Measurements from ENCODE around the gene SCN1B.
"Not testable (repeated sequence)": the region's sequence is repeated elsewhere in the genome, so short reads cannot be mapped to it uniquely, and the experiment has no call there.

The SCN1B gene

DNA sequence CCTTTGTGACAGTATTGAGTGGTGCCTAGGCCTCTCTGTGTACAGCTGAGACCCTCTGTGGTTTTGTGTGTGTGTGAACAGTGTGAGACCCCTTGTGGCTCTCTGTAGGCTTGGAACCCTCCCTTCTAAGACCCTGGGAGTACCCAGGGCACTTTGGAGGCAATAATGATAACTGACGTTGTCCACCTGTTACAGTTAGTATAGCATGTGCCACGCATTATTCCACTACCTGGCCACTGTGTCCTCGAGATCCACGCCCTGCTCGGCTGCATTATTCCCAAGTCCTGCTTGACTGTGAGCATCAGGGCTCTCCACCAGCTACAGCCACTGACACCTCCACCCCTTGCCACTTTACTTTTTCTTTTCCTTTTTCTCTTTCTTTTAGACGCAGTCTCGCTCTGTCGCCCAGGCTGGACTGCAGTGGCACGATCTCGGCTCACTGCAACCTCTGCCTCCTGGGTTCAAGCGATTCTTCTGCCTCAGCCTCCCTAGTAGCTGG is 28.2 kb upstream of the SCN1B start:
- peak overlapping the region; percentile 87 for H3K4me2 ChIP-seq (ENCODE audit: low read depth, low read length, poor library complexity, severe bottlenecking)
- H3F3A ChIP-seq (ENCODE audit: low read depth), result 0 out of 2 replicates have a peak, but pooled peaks cover 6% of the 10 kb centered on the region
- H3K36me3 ChIP-seq (ENCODE audit: insufficient read depth, low read length), result no peaks in the 10 kb centered on the region; the same call in 1 of the 2 replicates
- TF ChIP-seq, protein P1, sequence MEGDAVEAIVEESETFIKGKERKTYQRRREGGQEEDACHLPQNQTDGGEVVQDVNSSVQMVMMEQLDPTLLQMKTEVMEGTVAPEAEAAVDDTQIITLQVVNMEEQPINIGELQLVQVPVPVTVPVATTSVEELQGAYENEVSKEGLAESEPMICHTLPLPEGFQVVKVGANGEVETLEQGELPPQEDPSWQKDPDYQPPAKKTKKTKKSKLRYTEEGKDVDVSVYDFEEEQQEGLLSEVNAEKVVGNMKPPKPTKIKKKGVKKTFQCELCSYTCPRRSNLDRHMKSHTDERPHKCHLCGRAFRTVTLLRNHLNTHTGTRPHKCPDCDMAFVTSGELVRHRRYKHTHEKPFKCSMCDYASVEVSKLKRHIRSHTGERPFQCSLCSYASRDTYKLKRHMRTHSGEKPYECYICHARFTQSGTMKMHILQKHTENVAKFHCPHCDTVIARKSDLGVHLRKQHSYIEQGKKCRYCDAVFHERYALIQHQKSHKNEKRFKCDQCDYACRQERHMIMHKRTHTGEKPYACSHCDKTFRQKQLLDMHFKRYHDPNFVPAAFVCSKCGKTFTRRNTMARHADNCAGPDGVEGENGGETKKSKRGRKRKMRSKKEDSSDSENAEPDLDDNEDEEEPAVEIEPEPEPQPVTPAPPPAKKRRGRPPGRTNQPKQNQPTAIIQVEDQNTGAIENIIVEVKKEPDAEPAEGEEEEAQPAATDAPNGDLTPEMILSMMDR (conservative IDR thresholded peaks at IDR 0.05; ENCODE audit: low read length), result no peak
- no peak for TF ChIP-seq EZH2phosphoT487 (IDR thresholded peaks at IDR 0.05; ENCODE audit: borderline replicate concordance)
- H3K27me3 ChIP-seq (ENCODE audit: insufficient read depth, low read length, poor library complexity, severe bottlenecking), result no peaks in the 10 kb centered on the region
- H3K4me1 ChIP-seq (ENCODE audit: insufficient read depth, low read length, poor library complexity, severe bottlenecking), result peaks cover 37% of the 10 kb centered on the region
- H3K9me2 ChIP-seq (replicated peaks; ENCODE audit: low read depth, low read length), result no peaks in the 10 kb centered on the region
- no peak overlapping the region for H2AFZ ChIP-seq (ENCODE audit: low read length)
- peak overlapping the region; percentile 95 for H3K9ac ChIP-seq (ENCODE audit: low read depth, low read length, poor library complexity, severe bottlenecking)
- peaks cover 57% of the 10 kb centered on the region for H4K20me1 ChIP-seq (ENCODE audit: insufficient read depth, low read length, poor library complexity, severe bottlenecking)
- peak overlapping the region; percentile 79 for H3K4me3 ChIP-seq (ENCODE audit: low read length, poor library complexity, severe bottlenecking)
- peaks cover 77% of the 10 kb centered on the region for H3K79me2 ChIP-seq (ENCODE audit: insufficient read depth, low read length)
- no peaks in the 10 kb centered on the region for H3K9me3 ChIP-seq (ENCODE audit: insufficient read depth, low read depth, low read length)

GRCh38 chr19:35004517-35005255 is 25.6 kb upstream of the SCN1B start:
- Histone ChIP-seq H3K36me3 (ENCODE audit: insufficient read depth, low read length) (peaks cover 7% of the 10 kb centered on the region; the same call in 1 of the 2 replicates), H3K4me3 (ENCODE audit: low read length, poor library complexity, severe bottlenecking) (peak overlapping the region; percentile 24), H3K4me1 (ENCODE audit: insufficient read depth, low read length, poor library complexity, severe bottlenecking) (peaks cover 23% of the 10 kb centered on the region), H3K9ac (ENCODE audit: low read depth, low read length, poor library complexity, severe bottlenecking) (no peak overlapping the region), H3K9me3 (ENCODE audit: insufficient read depth, low read depth, low read length) (no peaks in the 10 kb centered on the region), H3K27me3 (ENCODE audit: insufficient read depth, low read length, poor library complexity, severe bottlenecking) (no peaks in the 10 kb centered on the region), H3K4me2 (ENCODE audit: low read depth, low read length, poor library complexity, severe bottlenecking) (peak overlapping the region; percentile 87), H4K20me1 (ENCODE audit: insufficient read depth, low read length, poor library complexity, severe bottlenecking) (peaks cover 60% of the 10 kb centered on the region), H3K9me2 (replicated peaks; ENCODE audit: low read depth, low read length) (no peaks in the 10 kb centered on the region), H2AFZ (ENCODE audit: low read length) (no peak overlapping the region), H3K79me2 (ENCODE audit: insufficient read depth, low read length) (peaks cover 70% of the 10 kb centered on the region), H3F3A (ENCODE audit: low read depth) (0 out of 2 replicates have a peak, but pooled peaks cover 6% of the 10 kb centered on the region)
- TF ChIP-seq EZH2phosphoT487 (IDR thresholded peaks at IDR 0.05; ENCODE audit: borderline replicate concordance), result no peak
- TF ChIP-seq, protein P1 (conservative IDR thresholded peaks at IDR 0.05; ENCODE audit: low read length), result no peak

GRCh38 chr19:35005256-35005977 is 24.9 kb upstream of the SCN1B start:
- Histone ChIP-seq H2AFZ (ENCODE audit: low read length) (no peak overlapping the region), H3F3A (ENCODE audit: low read depth) (0 out of 2 replicates have a peak, but pooled peaks cover 6% of the 10 kb centered on the region), H3K79me2 (ENCODE audit: insufficient read depth, low read length) (peaks cover 66% of the 10 kb centered on the region), H3K36me3 (ENCODE audit: insufficient read depth, low read length) (peaks cover 15% of the 10 kb centered on the region; the same call in 1 of the 2 replicates), H3K4me2 (ENCODE audit: low read depth, low read length, poor library complexity, severe bottlenecking) (no peak overlapping the region), H3K9ac (ENCODE audit: low read depth, low read length, poor library complexity, severe bottlenecking) (no peak overlapping the region), H3K9me2 (replicated peaks; ENCODE audit: low read depth, low read length) (no peaks in the 10 kb centered on the region), H3K4me3 (ENCODE audit: low read length, poor library complexity, severe bottlenecking) (no peak overlapping the region), H4K20me1 (ENCODE audit: insufficient read depth, low read length, poor library complexity, severe bottlenecking) (peaks cover 60% of the 10 kb centered on the region), H3K9me3 (ENCODE audit: insufficient read depth, low read depth, low read length) (no peaks in the 10 kb centered on the region), H3K4me1 (ENCODE audit: insufficient read depth, low read length, poor library complexity, severe bottlenecking) (peaks cover 20% of the 10 kb centered on the region), H3K27me3 (ENCODE audit: insufficient read depth, low read length, poor library complexity, severe bottlenecking) (no peaks in the 10 kb centered on the region)
- no peak for TF ChIP-seq EZH2phosphoT487 (IDR thresholded peaks at IDR 0.05; ENCODE audit: borderline replicate concordance)
- TF ChIP-seq, protein P1 (conservative IDR thresholded peaks at IDR 0.05; ENCODE audit: low read length), result no peak

DNA sequence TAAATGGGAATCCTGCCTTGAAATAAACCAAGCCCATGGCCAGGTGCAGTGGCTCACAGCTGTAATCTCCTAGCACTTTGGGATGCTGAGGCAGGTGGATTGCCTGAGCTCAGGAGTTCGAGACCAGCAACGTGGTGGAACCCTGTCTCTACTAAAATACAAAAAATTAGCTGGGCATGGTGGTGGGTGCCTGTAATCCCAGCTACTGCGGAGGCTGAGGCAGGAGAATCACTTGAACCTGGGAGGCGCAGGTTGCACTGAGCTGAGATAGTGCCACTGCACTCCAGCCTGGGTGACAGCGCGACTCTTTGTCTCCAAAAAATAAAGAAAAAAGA is 24.3 kb upstream of the SCN1B start:
- H3K4me2 ChIP-seq (ENCODE audit: low read depth, low read length, poor library complexity, severe bottlenecking); H3K9me2 ChIP-seq (replicated peaks; ENCODE audit: low read depth, low read length); H2AFZ ChIP-seq (ENCODE audit: low read length); H3K27me3 ChIP-seq (ENCODE audit: insufficient read depth, low read length, poor library complexity, severe bottlenecking); H3K9me3 ChIP-seq (ENCODE audit: insufficient read depth, low read depth, low read length); H3K9ac ChIP-seq (ENCODE audit: low read depth, low read length, poor library complexity, severe bottlenecking); H3F3A ChIP-seq (ENCODE audit: low read depth); H3K4me3 ChIP-seq (ENCODE audit: low read length, poor library complexity, severe bottlenecking): not testable (repeated sequence)
- peaks cover 61% of the 10 kb centered on the region for H3K79me2 ChIP-seq (ENCODE audit: insufficient read depth, low read length)
- H3K36me3 ChIP-seq (ENCODE audit: insufficient read depth, low read length), result peaks cover 20% of the 10 kb centered on the region; the same call in 1 of the 2 replicates
- peaks cover 56% of the 10 kb centered on the region for H4K20me1 ChIP-seq (ENCODE audit: insufficient read depth, low read length, poor library complexity, severe bottlenecking)
- peaks cover 20% of the 10 kb centered on the region for H3K4me1 ChIP-seq (ENCODE audit: insufficient read depth, low read length, poor library complexity, severe bottlenecking)
